ENCODE results near the gene LDB3.

DNA sequence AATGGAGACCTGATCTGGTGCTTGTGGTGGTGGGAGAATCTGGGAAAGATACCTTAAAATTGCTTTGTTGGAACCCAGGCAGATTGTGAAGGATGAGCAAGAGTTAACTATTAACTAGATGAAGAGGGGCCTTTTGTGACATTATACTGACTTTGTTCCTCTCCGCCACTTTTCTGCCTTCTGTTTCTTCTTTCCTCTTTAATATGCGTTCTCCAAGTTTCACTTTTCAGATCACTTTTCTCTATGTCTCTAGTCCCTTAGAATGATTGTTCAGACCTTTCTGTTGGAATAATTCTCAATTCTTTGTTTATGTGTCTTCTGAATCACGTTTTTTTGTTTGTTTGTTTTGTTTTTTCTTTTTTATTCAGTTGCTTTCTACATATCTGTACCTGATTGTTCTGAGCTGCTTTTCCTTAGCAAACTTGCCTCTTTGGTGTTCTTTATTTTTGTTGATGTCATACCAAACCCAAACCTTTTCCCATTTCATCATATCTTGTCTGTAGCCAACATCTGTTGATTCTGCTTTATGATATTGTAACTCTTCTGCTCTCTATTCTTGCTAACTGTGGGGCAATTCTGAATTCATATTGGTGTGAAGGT lies 90.9 kb downstream of the LDB3 start:
- TF ChIP-seq, protein P1, sequence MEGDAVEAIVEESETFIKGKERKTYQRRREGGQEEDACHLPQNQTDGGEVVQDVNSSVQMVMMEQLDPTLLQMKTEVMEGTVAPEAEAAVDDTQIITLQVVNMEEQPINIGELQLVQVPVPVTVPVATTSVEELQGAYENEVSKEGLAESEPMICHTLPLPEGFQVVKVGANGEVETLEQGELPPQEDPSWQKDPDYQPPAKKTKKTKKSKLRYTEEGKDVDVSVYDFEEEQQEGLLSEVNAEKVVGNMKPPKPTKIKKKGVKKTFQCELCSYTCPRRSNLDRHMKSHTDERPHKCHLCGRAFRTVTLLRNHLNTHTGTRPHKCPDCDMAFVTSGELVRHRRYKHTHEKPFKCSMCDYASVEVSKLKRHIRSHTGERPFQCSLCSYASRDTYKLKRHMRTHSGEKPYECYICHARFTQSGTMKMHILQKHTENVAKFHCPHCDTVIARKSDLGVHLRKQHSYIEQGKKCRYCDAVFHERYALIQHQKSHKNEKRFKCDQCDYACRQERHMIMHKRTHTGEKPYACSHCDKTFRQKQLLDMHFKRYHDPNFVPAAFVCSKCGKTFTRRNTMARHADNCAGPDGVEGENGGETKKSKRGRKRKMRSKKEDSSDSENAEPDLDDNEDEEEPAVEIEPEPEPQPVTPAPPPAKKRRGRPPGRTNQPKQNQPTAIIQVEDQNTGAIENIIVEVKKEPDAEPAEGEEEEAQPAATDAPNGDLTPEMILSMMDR (conservative IDR thresholded peaks at IDR 0.05; ENCODE audit: low read depth, low read length), result no peak
- no peak for TF ChIP-seq EZH2phosphoT487 (IDR thresholded peaks at IDR 0.05; ENCODE audit: borderline replicate concordance, low read length)
